Measurements from ENCODE around the gene RGPD8.

The RGPD8 gene

GRCh38 chr2:112322919-112323318, 110.5 kb downstream of the RGPD8 start:
- DNase-seq, result no peak

- DNase-seq, result no peak
These were observed 111.8 kb downstream of the RGPD8 start for GRCh38 chr2:112321375-112322320.

All from NCI-H1417 treated with DMSO at 0.1 percent for 48 hours (cell line).